HFFc6 (cell line): Measurements from ENCODE around the gene BORCS5. TPM values are rescaled to one million over a fixed set of nuclear protein-coding genes. Genes with fewer than 3 reads are reported as not detected.

Source experiments
- DNase-seq: peaks from one replicate; pipeline ENCODE4 v3.0.0-alpha.2; 2018
- H3K27ac Mint-ChIP-seq: 2 replicates; pipeline ENCODE4 v1.8.0; 2020; ENCODE audit warnings: mild to moderate bottlenecking, mixed read lengths
- H3K27me3 Mint-ChIP-seq: 2 replicates; pipeline ENCODE4 v1.8.0; 2021; ENCODE audit warnings: mild to moderate bottlenecking, moderate library complexity, mixed read lengths; ENCODE audit not compliant: insufficient read depth
- H3K36me3 Mint-ChIP-seq: 2 replicates; pipeline ENCODE4 v1.8.0; 2021; ENCODE audit warnings: low read depth, mixed read lengths
- H3K4me1 Mint-ChIP-seq: 2 replicates; pipeline ENCODE4 v1.8.0; 2020; ENCODE audit warnings: low read depth, mixed read lengths
- H3K4me3 Mint-ChIP-seq: 2 replicates; pipeline ENCODE4 v1.8.0; 2020; ENCODE audit warnings: mild to moderate bottlenecking, moderate library complexity, mixed read lengths
- H3K9me3 Mint-ChIP-seq: 2 replicates; pipeline ENCODE4 v1.8.0; 2020; ENCODE audit warnings: mild to moderate bottlenecking, mixed read lengths
- CTCF ChIP-seq: fragments of 200-600 bp; sonication (generic); IDR thresholded peaks from 2 replicates; pipeline ENCODE4 v1.5.0; 2021; ENCODE audit warnings: antibody characterized with exemption, mild to moderate bottlenecking
- total RNA-seq, 6 experiments: library from RNA; stranded (reverse); fragmentation: NEBNext Ultra II Directional; extraction: Animal tissue kit (Norgen Biotek cat#: 25700); gene quantifications; 2 replicates in 1 of 6; 3 replicates in 5 of 6; pipeline ENCODE4 v1.2.3, GENCODE V29; 2021

Gene BORCS5
- total RNA-seq, 6 experiments from 2014 or later = 8.7 to 13.9 (median 10.6) TPM

DNA sequence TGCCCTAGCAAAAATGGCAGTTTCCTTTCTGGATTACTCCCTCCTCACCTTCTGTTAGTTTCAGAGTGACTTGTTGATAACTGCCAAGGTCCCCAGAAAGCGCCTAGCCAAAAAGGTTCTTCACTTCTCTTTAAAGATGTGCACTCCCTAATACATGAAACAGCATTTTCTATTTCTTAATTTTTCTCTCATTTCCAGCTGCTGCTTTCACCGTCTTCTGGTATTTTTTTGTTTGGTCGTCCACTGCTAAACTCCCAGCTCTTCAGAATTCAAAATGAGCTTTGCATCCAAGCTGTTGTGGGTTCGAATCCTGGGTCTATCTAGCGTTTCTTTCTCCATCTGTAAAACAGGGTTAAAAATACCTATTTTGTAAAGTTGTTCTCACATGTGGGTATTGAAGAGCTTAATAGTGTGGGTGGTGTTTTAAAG lies 397 bp upstream of the BORCS5 start:
- peak overlapping the region; percentile 91 for H3K4me3 Mint-ChIP-seq
- H3K27me3 Mint-ChIP-seq = peaks cover 2% of the 10 kb centered on the region
- H3K4me1 Mint-ChIP-seq = peaks cover 21% of the 10 kb centered on the region
- H3K27ac Mint-ChIP-seq = peak overlapping the region; percentile 90
- no peaks in the 10 kb centered on the region for H3K9me3 Mint-ChIP-seq
- no peak for TF ChIP-seq CTCF
- H3K36me3 Mint-ChIP-seq = no peaks in the 10 kb centered on the region
- DNase-seq = no peak

- TF ChIP-seq CTCF = no peak
- Mint-ChIP-seq H3K36me3 (no peaks in the 10 kb centered on the region), H3K27me3 (peaks cover 2% of the 10 kb centered on the region), H3K9me3 (no peaks in the 10 kb centered on the region), H3K27ac (peak overlapping the region; percentile 90), H3K4me3 (peak overlapping the region; percentile 91), H3K4me1 (peaks cover 21% of the 10 kb centered on the region)
- DNase-seq = peak; percentile 29
These were observed 1.0 kb downstream of the BORCS5 start for GRCh38 chr12:12357719-12358461.

DNA sequence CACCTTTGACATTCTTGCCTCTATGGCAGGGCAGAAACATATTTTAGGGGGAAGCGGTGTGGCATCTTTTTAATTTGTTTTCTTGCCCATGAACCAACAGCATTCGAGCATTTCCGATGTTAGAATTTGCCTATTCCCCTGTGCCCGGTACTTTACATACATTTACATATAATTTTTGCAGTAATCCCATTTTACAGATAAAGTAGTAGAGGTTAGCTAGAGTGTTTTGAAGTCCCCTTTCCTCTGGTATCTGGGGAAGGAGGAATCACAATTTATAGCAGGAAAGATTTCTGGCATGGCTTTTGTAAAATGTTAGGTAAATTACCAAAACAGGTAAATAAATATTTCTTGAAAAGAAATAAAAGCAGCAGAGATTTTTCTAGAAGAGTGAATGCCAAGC lies 1.6 kb downstream of the BORCS5 start:
- Mint-ChIP-seq H3K27ac (peak overlapping the region; percentile 90), H3K4me1 (peaks cover 21% of the 10 kb centered on the region), H3K27me3 (peaks cover 2% of the 10 kb centered on the region), H3K9me3 (no peaks in the 10 kb centered on the region), H3K36me3 (no peaks in the 10 kb centered on the region), H3K4me3 (peak overlapping the region; percentile 91)
- DNase-seq = no peak
- TF ChIP-seq CTCF = no peak

GRCh38 chr12:12364787-12365445 lies 8.0 kb downstream of the BORCS5 start:
- Mint-ChIP-seq H3K4me3 (no peak overlapping the region), H3K36me3 (no peaks in the 10 kb centered on the region), H3K27me3 (no peaks in the 10 kb centered on the region; the same call in 1 of the 2 replicates), H3K9me3 (no peaks in the 10 kb centered on the region), H3K27ac (no peak overlapping the region), H3K4me1 (peaks cover 1% of the 10 kb centered on the region)
- DNase-seq = no peak
- no peak for TF ChIP-seq CTCF

GRCh38 chr12:12365446-12365802 lies 8.5 kb downstream of the BORCS5 start:
- TF ChIP-seq CTCF = no peak
- no peak for DNase-seq
- no peak overlapping the region for H3K4me3 Mint-ChIP-seq
- no peaks in the 10 kb centered on the region for H3K36me3 Mint-ChIP-seq
- no peaks in the 10 kb centered on the region; the same call in 1 of the 2 replicates for H3K27me3 Mint-ChIP-seq
- no peaks in the 10 kb centered on the region for H3K9me3 Mint-ChIP-seq
- no peak overlapping the region for H3K27ac Mint-ChIP-seq
- H3K4me1 Mint-ChIP-seq = peaks cover 6% of the 10 kb centered on the region
